Mesendoderm (in vitro differentiated cells): ENCODE measurements around the gene MYH7.
"Not testable (repeated sequence)": the region's sequence is repeated elsewhere in the genome, so short reads cannot be mapped to it uniquely, and the experiment has no call there.

Source experiments
- DNase-seq: peaks from one replicate; pipeline ENCODE4 v3.0.0; 2013
- H2AK5ac ChIP-seq: 2 replicates; pipeline ENCODE4 v1.6.1; 2013; ENCODE audit warnings: low read length, inconsistent platforms
- H2BK120ac ChIP-seq: 2 replicates; pipeline ENCODE4 v1.6.1; 2013; ENCODE audit warnings: low read depth, mild to moderate bottlenecking, low read length, moderate library complexity, mixed read lengths
- H2BK15ac ChIP-seq: replicated peaks from 2 replicates; pipeline ENCODE4 v1.6.1; 2013; ENCODE audit warnings: low read depth, mild to moderate bottlenecking, moderate library complexity
- H2BK5ac ChIP-seq: 2 replicates; pipeline ENCODE4 v1.6.1; 2013; ENCODE audit warnings: low read length, inconsistent platforms
- H3K18ac ChIP-seq: 2 replicates; pipeline ENCODE4 v1.6.1; 2013; ENCODE audit warnings: mild to moderate bottlenecking, low read length, mixed read lengths
- H3K23ac ChIP-seq: one replicate; pipeline ENCODE4 v1.6.1; 2013; ENCODE audit warnings: low read length
- H3K27ac ChIP-seq: 2 replicates; pipeline ENCODE4 v1.5.1; 2013; ENCODE audit warnings: low read depth, mild to moderate bottlenecking, inconsistent platforms, low read length, moderate library complexity
- H3K27me3 ChIP-seq: 2 replicates; pipeline ENCODE4 v1.6.1; 2013; ENCODE audit warnings: low read length, control low read depth, mild to moderate bottlenecking, inconsistent platforms; ENCODE audit not compliant: insufficient read depth, poor library complexity
- H3K36me3 ChIP-seq: 2 replicates; pipeline ENCODE4 v1.6.1; 2013; ENCODE audit warnings: low read length, inconsistent platforms; ENCODE audit not compliant: control insufficient read depth, insufficient read depth
- H3K4ac ChIP-seq: one replicate; pipeline ENCODE4 v1.6.1; 2013; ENCODE audit warnings: low read depth, mild to moderate bottlenecking, low read length, moderate library complexity
- H3K4me1 ChIP-seq: 2 replicates; pipeline ENCODE4 v1.6.1; 2013; ENCODE audit warnings: low read depth, low read length, inconsistent platforms; ENCODE audit not compliant: control insufficient read depth
- H3K4me2 ChIP-seq: 2 replicates; pipeline ENCODE4 v1.6.1; 2013; ENCODE audit warnings: low read length
- H3K4me3 ChIP-seq: 2 replicates; pipeline ENCODE4 v1.5.1; 2013; ENCODE audit warnings: mild to moderate bottlenecking, low read length
- H3K56ac ChIP-seq: one replicate; pipeline ENCODE4 v1.6.1; 2013; ENCODE audit warnings: low read length
- H3K79me1 ChIP-seq: 2 replicates; pipeline ENCODE4 v1.6.1; 2013; ENCODE audit warnings: low read length, inconsistent platforms
- H3K79me2 ChIP-seq: 2 replicates; pipeline ENCODE4 v1.6.1; 2013; ENCODE audit warnings: mild to moderate bottlenecking, low read length; ENCODE audit not compliant: control insufficient read depth, insufficient read depth
- H3K9ac ChIP-seq: 2 replicates; pipeline ENCODE4 v1.6.1; 2013; ENCODE audit warnings: low read length, inconsistent platforms
- H4K5ac ChIP-seq: one replicate; pipeline ENCODE4 v1.6.1; 2013; ENCODE audit warnings: low read length
- H4K8ac ChIP-seq: one replicate; pipeline ENCODE4 v1.6.1; 2013; ENCODE audit warnings: low read depth, mild to moderate bottlenecking, control low read depth, low read length, moderate library complexity
- WGBS: extraction: QIAGEN DNeasy Blood & Tissue Kit; methylation state at CpG from one replicate; pipeline ENCODE4 v1.1.7; 2013; ENCODE audit warnings: low lambda C conversion rate, missing lambda C conversion rate; ENCODE audit not compliant: insufficient coverage; ENCODE audit errors: extremely low coverage; 5-methylcytosine and 5-hydroxymethylcytosine counted together

MYH7 gene

GRCh38 chr14:23402296-23403138 lies 32.9 kb downstream of the MYH7 start:
- Histone ChIP-seq H3K4me3 (no peak overlapping the region), H3K27me3 (no peaks in the 10 kb centered on the region), H3K18ac (no peak overlapping the region), H3K36me3 (no peaks in the 10 kb centered on the region), H3K4me1 (no peaks in the 10 kb centered on the region), H3K27ac (no peak overlapping the region), H3K9ac (no peak overlapping the region), H3K79me2 (no peaks in the 10 kb centered on the region), H2BK5ac (no peak overlapping the region), H3K4me2 (no peak overlapping the region), H3K56ac (no peak overlapping the region), H3K23ac (no peak overlapping the region), H3K4ac (no peak overlapping the region), H2AK5ac (no peak overlapping the region), H4K5ac (no peak overlapping the region), H4K8ac (no peak overlapping the region), H2BK120ac (no peak overlapping the region), H3K79me1 (no peaks in the 10 kb centered on the region), H2BK15ac (no peak overlapping the region)
- no CpG with 5 or more reads among the region's 25 CpGs for WGBS
- DNase-seq = no peak

GRCh38 chr14:23401291-23401690 lies 34.2 kb downstream of the MYH7 start:
- WGBS = no CpG with 5 or more reads among the region's 4 CpGs

GRCh38 chr14:23400496-23401149 lies 34.8 kb downstream of the MYH7 start:
- not testable (repeated sequence) for H3K4ac ChIP-seq, H4K8ac ChIP-seq, H3K4me2 ChIP-seq, H3K79me2 ChIP-seq, H3K18ac ChIP-seq, H2BK5ac ChIP-seq, H3K27me3 ChIP-seq, H4K5ac ChIP-seq, H3K27ac ChIP-seq, H3K4me1 ChIP-seq, H2BK15ac ChIP-seq, H3K4me3 ChIP-seq, H3K79me1 ChIP-seq, H3K56ac ChIP-seq, H2BK120ac ChIP-seq, DNase-seq, H3K36me3 ChIP-seq, H3K23ac ChIP-seq, H3K9ac ChIP-seq, H2AK5ac ChIP-seq
- WGBS = no CpG with 5 or more reads among the region's 16 CpGs

More at GRCh38 chr14:23401291-23401690, 34.2 kb downstream of the MYH7 start:
- Histone ChIP-seq H3K4me1 (no peaks in the 10 kb centered on the region), H4K8ac (no peak overlapping the region), H3K27me3 (no peaks in the 10 kb centered on the region), H4K5ac (no peak overlapping the region), H2BK120ac (no peak overlapping the region), H3K4me3 (no peak overlapping the region), H2BK15ac (no peak overlapping the region), H3K56ac (no peak overlapping the region), H3K9ac (no peak overlapping the region), H3K18ac (no peak overlapping the region), H3K4me2 (no peak overlapping the region), H2BK5ac (no peak overlapping the region), H3K27ac (no peak overlapping the region), H3K79me2 (no peaks in the 10 kb centered on the region), H3K23ac (no peak overlapping the region), H3K4ac (no peak overlapping the region), H2AK5ac (no peak overlapping the region), H3K36me3 (no peaks in the 10 kb centered on the region), H3K79me1 (no peaks in the 10 kb centered on the region)
- DNase-seq = no peak

- H3K36me3 ChIP-seq = no peaks in the 10 kb centered on the region
- no peak for DNase-seq
- H3K79me1 ChIP-seq = no peaks in the 10 kb centered on the region
- H2AK5ac ChIP-seq = no peak overlapping the region
- H3K4me2 ChIP-seq = no peak overlapping the region
- no peak overlapping the region for H3K27ac ChIP-seq
- H3K56ac ChIP-seq = no peak overlapping the region
- no peak overlapping the region for H3K18ac ChIP-seq
- H3K23ac ChIP-seq = no peak overlapping the region
- H3K27me3 ChIP-seq = no peaks in the 10 kb centered on the region
- no CpG with 5 or more reads among the region's 6 CpGs for WGBS
- H4K5ac ChIP-seq = no peak overlapping the region
- H3K9ac ChIP-seq = no peak overlapping the region
- no peak overlapping the region for H3K4me3 ChIP-seq
- no peaks in the 10 kb centered on the region for H3K4me1 ChIP-seq
- no peak overlapping the region for H2BK120ac ChIP-seq
- H2BK5ac ChIP-seq = no peak overlapping the region
- no peak overlapping the region for H3K4ac ChIP-seq
- no peak overlapping the region for H2BK15ac ChIP-seq
- H4K8ac ChIP-seq = no peak overlapping the region
- H3K79me2 ChIP-seq = no peaks in the 10 kb centered on the region
Observed at GRCh38 chr14:23399591-23399990, 35.9 kb downstream of the MYH7 start.

GRCh38 chr14:23399136-23399535 lies 36.3 kb downstream of the MYH7 start:
- Histone ChIP-seq H3K4me2 (no peak overlapping the region), H4K5ac (no peak overlapping the region), H2BK15ac (no peak overlapping the region), H3K18ac (no peak overlapping the region), H3K56ac (no peak overlapping the region), H2BK5ac (no peak overlapping the region), H3K79me2 (no peaks in the 10 kb centered on the region), H3K4me3 (no peak overlapping the region), H3K36me3 (no peaks in the 10 kb centered on the region), H3K27ac (no peak overlapping the region), H4K8ac (no peak overlapping the region), H3K23ac (no peak overlapping the region), H3K9ac (no peak overlapping the region), H2AK5ac (no peak overlapping the region), H3K27me3 (no peaks in the 10 kb centered on the region), H3K4me1 (no peaks in the 10 kb centered on the region), H3K4ac (no peak overlapping the region), H3K79me1 (no peaks in the 10 kb centered on the region), H2BK120ac (no peak overlapping the region)
- no CpG with 5 or more reads among the region's 3 CpGs for WGBS
- no peak for DNase-seq
